Transverse colon (tissue), 4 donors: ENCODE measurements around the gene TCF3. TPM values are rescaled to one million over a fixed set of nuclear protein-coding genes. Genes with fewer than 3 reads are reported as not detected.

ENCODE experiments used
- DNase-seq: peaks from one replicate; pipeline ENCODE4 v3.0.0-alpha.2; 2019
- H3K27ac ChIP-seq, 4 donors: fragments of 200-600 bp; sonication (generic); 2 replicates each; pipeline ENCODE4 v1.5.1; 2016 to 2018; ENCODE audit warnings: inconsistent platforms in 4 of 4
- H3K27me3 ChIP-seq: fragments of 200-600 bp; sonication (generic); 2 replicates; pipeline ENCODE4 v1.5.1; 2017; ENCODE audit warnings: inconsistent platforms
- H3K36me3 ChIP-seq, 4 donors: fragments of 200-600 bp; sonication (generic); 2 replicates each; pipeline ENCODE4 v1.5.1; 2017 to 2019; ENCODE audit warnings: inconsistent platforms in 4 of 4
- H3K4me1 ChIP-seq, 4 donors: fragments of 200-600 bp; sonication (generic); 2 replicates each; pipeline ENCODE4 v1.5.1; 2017 to 2020; ENCODE audit warnings: inconsistent platforms in 4 of 4
- H3K4me3 ChIP-seq, 4 donors: fragments of 200-600 bp; sonication (generic); 1 replicate in 1 of 4; 2 replicates in 3 of 4; pipeline versions ENCODE4 v1.5.1 to v1.6.1; 2017 to 2019; ENCODE audit warnings: inconsistent platforms in 4 of 4
- H3K9me3 ChIP-seq, 2 donors: fragments of 200-600 bp; sonication (generic); 2 replicates each; pipeline ENCODE4 v1.5.1; 2017 to 2019; ENCODE audit warnings: inconsistent platforms in 2 of 2
- CTCF ChIP-seq, 5 experiments: fragments of 200-600 bp in 3 of 5; fragments of 450-650 bp in 2 of 5; sonication (generic) in 3 of 5; IDR thresholded peaks; 1 replicate in 2 of 5; 2 replicates in 3 of 5; pipeline ENCODE4 v1.5.1; 2016 to 2017; ENCODE audit warnings: antibody characterized with exemption in 5 of 5, inconsistent platforms in 3 of 5, mild to moderate bottlenecking in 2 of 5, moderate library complexity in 1 of 5
- EP300 ChIP-seq: sonication (generic); formaldehyde crosslinking; IDR thresholded peaks from one replicate; pipeline ENCODE4 v1.6.1; 2017; ENCODE audit warnings: antibody characterized with exemption, low read depth
- POLR2A ChIP-seq: fragments of 450-650 bp; IDR thresholded peaks from one replicate; pipeline ENCODE4 v1.6.1; 2016; ENCODE audit warnings: antibody characterized with exemption, mild to moderate bottlenecking, moderate library complexity
- POLR2AphosphoS5 ChIP-seq, 3 donors: sonication (generic); formaldehyde crosslinking; IDR thresholded peaks; one replicate each; pipeline ENCODE4 v1.6.1; 2016; ENCODE audit warnings: antibody characterized with exemption in 3 of 3
- WGBS, 2 donors: methylation state at CpG; one replicate each; pipeline ENCODE4 v1.1.5; 2018; ENCODE audit warnings: low coverage in 1 of 2; 5-methylcytosine and 5-hydroxymethylcytosine counted together
- in situ Hi-C, 4 donors: fragments of 200-750 bp; cut with MboI; loops; one replicate each; pipeline versions ENCODE4 v1.15.0 to v1.15.1; 2017; ENCODE audit warnings: low sequenced_read_pairs in 3 of 4, low pct_ligation_motif_present in 1 of 4, low pct_unique_long_range_greater_than_20kb in 1 of 4
- intact Hi-C: fragments of 100-400 bp; cut with DNase I; formaldehyde crosslinking; loops from one replicate; pipeline ENCODE4 v1.15.1; 2023; ENCODE audit warnings: low total_unique reads
- total RNA-seq, 4 donors: library from RNA; depleted of rRNA; stranded (reverse); fragments of >200 nt; gene quantifications; one replicate each; pipeline ENCODE4 v1.1.0, GENCODE V29; 2016

TCF3 gene
- total RNA-seq, 4 donors from 2014 or later, result 55.9 to 160 (median 79.7) TPM

DNA sequence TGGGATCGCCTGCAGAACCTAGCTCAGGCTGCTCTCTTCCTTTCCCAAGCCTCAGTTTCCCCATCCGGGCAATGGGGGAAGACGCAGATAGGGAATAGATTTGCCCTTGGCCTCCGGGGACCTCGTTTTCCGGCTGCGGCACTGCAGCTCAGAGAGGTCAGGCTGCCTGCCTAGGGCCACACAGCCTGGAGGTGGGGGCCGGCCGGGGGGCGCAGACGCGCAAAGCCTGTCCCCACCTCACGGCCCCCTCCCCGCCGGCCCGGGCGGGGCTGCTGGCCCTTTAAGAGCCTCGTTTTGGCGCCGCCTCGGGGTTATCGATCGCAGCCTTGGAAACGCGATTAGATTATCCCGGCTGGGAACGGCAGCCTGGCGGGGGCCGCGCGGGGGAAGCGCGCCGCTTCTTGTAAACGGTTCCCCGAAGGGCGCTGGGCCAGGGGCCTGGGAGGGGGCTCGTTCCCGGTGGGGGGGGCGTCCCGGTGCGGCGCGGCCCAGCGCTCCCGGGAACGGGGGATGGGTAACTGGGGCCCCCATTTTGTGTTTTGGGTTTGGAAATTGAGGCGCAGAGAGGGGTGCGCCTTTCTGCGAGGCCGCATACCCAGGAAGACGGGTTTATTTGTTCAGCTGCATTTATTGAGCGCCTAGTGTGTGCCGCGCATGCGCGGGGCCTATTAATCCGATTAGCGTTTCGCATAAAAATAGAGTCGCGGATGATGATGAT, 23.4 kb upstream of the TCF3 start:
- WGBS, 2 donors, result 18% methylated on average over 40 of the region's 62 CpGs; no CpG with 5 or more reads in 1 of the 2 donors
- H3K9me3 ChIP-seq, result no peaks in the 10 kb centered on the region
- H3K27ac ChIP-seq, result no peak overlapping the region
- TF ChIP-seq EP300, result no peak
- TF ChIP-seq POLR2A, result no peak
- TF ChIP-seq POLR2AphosphoS5 (IDR thresholded peaks at IDR 0.05), result no peak
- TF ChIP-seq CTCF (IDR thresholded peaks at IDR 0.05), result no peak
- DNase-seq, result no peak
- no peaks in the 10 kb centered on the region for H3K36me3 ChIP-seq
- in situ Hi-C loops, result loop anchor here in 2 of 4 donors (10.0 to 25.0 kb wide), 2 partner anchors 131 to 138 kb away; no protein-coding TSS in a partner anchor
- H3K4me3 ChIP-seq, result no peak overlapping the region
- intact Hi-C loops, result no loop called here
- peaks cover 96% of the 10 kb centered on the region for H3K27me3 ChIP-seq
- peaks cover 8 to 16% (median 12%) of the 10 kb centered on the region in 4 donors for H3K4me1 ChIP-seq

DNA sequence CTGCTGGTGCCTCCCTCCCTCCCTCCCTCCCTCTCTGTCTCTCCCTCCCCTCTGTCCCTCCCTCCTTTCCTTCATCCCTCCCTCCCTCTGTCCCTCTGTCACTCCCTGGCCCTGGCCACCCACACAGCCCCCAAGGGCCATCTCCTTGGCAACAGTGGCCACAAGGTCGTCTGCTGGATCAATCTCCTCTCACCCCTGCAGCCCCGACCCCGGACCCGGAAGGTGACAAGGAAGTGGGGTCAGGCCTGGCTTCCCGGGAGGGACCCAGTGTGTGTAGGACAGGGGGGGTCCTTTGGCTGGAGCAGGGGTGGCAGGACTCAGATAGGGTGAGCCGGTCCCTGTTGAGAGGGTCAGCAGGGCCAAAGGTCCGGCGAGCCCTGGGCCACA, 21.9 kb upstream of the TCF3 start:
- in situ Hi-C loops (loop anchor here in 1 of 4 donors (10.0 kb wide), 1 partner anchor 129 kb away; no protein-coding TSS in a partner anchor), intact Hi-C loops (no loop called here)
- H3K4me1 ChIP-seq, result peaks cover 8 to 16% (median 12%) of the 10 kb centered on the region in 4 donors
- DNase-seq, result no peak
- no peak overlapping the region for H3K27ac ChIP-seq
- peaks cover 96% of the 10 kb centered on the region for H3K27me3 ChIP-seq
- no peaks in the 10 kb centered on the region for H3K9me3 ChIP-seq
- no peaks in the 10 kb centered on the region for H3K36me3 ChIP-seq
- WGBS, 2 donors, result 66% methylated on average over 4 of the region's 8 CpGs; no CpG with 5 or more reads in 1 of the 2 donors
- H3K4me3 ChIP-seq, result no peak overlapping the region
- TF ChIP-seq POLR2A, result no peak
- TF ChIP-seq POLR2AphosphoS5 (IDR thresholded peaks at IDR 0.05), result no peak
- TF ChIP-seq CTCF (IDR thresholded peaks at IDR 0.05), result no peak
- TF ChIP-seq EP300, result no peak

- TF ChIP-seq EP300 (no peak), POLR2AphosphoS5 (IDR thresholded peaks at IDR 0.05) (no peak), POLR2A (no peak), CTCF (IDR thresholded peaks at IDR 0.05) (no peak)
- H3K4me3 ChIP-seq, result no peak overlapping the region
- intact Hi-C loops, result loop anchor here (2.0 kb wide), 1 partner anchor 127 kb away; no protein-coding TSS in a partner anchor
- in situ Hi-C loops, result loop anchor here in 1 of 4 donors (10.0 kb wide), 1 partner anchor 129 kb away; no protein-coding TSS in a partner anchor
- H3K9me3 ChIP-seq, result no peaks in the 10 kb centered on the region
- H3K4me1 ChIP-seq, result peaks cover 8 to 17% (median 12%) of the 10 kb centered on the region in 4 donors
- no peaks in the 10 kb centered on the region for H3K36me3 ChIP-seq
- peaks cover 96% of the 10 kb centered on the region for H3K27me3 ChIP-seq
- no peak overlapping the region for H3K27ac ChIP-seq
- 64% methylated on average over 10 of the region's 16 CpGs; no CpG with 5 or more reads in 1 of the 2 donors for WGBS, 2 donors
- DNase-seq, result no peak
Observed at GRCh38 chr19:1673645-1674292, 21.4 kb upstream of the TCF3 start.
